WTC11 (cell line): ENCODE results near the gene NCF4. TPM values are rescaled to one million over a fixed set of nuclear protein-coding genes. Genes with fewer than 3 reads are reported as not detected.

Experiments used
- ATAC-seq: fragments of 200-7000 bp; cut with Tn5 transposase; 2 replicates; pipeline ENCODE4 v1.10.0; 2021; ENCODE audit warnings: mild to moderate bottlenecking, moderate library complexity
- CTCF ChIA-PET: fragments of 300-600 bp; sonication (Branson Sonifier 250); formaldehyde crosslinking; loops from one replicate; lab custom pipeline; 2021; ENCODE audit warnings: antibody characterized with exemption; lab: Charles Lee
- POLR2A ChIA-PET: fragments of 350-600 bp; sonication (Branson Sonifier 250); formaldehyde crosslinking; loops from one replicate; lab custom pipeline; 2021; ENCODE audit warnings: antibody characterized with exemption; lab: Charles Lee
- DNase-seq: peaks from one replicate; pipeline ENCODE4 v3.0.0; 2021; ENCODE audit warnings: low spot score
- H3K27ac Mint-ChIP-seq: 2 replicates; pipeline ENCODE4 v1.8.0; 2021; ENCODE audit warnings: mixed read lengths
- H3K27me3 Mint-ChIP-seq: 2 replicates; pipeline ENCODE4 v1.8.0; 2021; ENCODE audit warnings: low read depth, mild to moderate bottlenecking, moderate library complexity, mixed read lengths
- H3K36me3 Mint-ChIP-seq: 2 replicates; pipeline ENCODE4 v1.8.0; 2021; ENCODE audit warnings: mixed read lengths
- H3K4me1 Mint-ChIP-seq: 2 replicates; pipeline ENCODE4 v1.8.0; 2022; ENCODE audit warnings: mixed read lengths
- H3K4me3 Mint-ChIP-seq: 2 replicates; pipeline ENCODE4 v1.8.0; 2021; ENCODE audit warnings: mild to moderate bottlenecking, moderate library complexity, mixed read lengths
- H3K9me3 Mint-ChIP-seq: 2 replicates; pipeline ENCODE4 v1.8.0; 2021; ENCODE audit warnings: mixed read lengths
- ARID4B ChIP-seq: sonication (generic); formaldehyde crosslinking; IDR thresholded peaks from 2 replicates; pipeline ENCODE4 v1.8.0; 2023; ENCODE audit warnings: missing genetic modification reagents, mild to moderate bottlenecking, borderline replicate concordance
- CREB1 ChIP-seq: sonication (generic); formaldehyde crosslinking; IDR thresholded peaks from 2 replicates; pipeline ENCODE4 v1.8.0; 2023; ENCODE audit warnings: mild to moderate bottlenecking, missing genetic modification reagents
- E2F4 ChIP-seq: sonication (generic); formaldehyde crosslinking; IDR thresholded peaks from 2 replicates; pipeline ENCODE4 v1.8.1; 2022; ENCODE audit warnings: low read depth, mild to moderate bottlenecking, moderate library complexity, missing genetic modification reagents, borderline replicate concordance
- HMGXB4 ChIP-seq: sonication (generic); formaldehyde crosslinking; IDR thresholded peaks from 2 replicates; pipeline ENCODE4 v1.8.1; 2023; ENCODE audit warnings: mild to moderate bottlenecking, moderate library complexity, missing genetic modification reagents
- JUN ChIP-seq: sonication (generic); formaldehyde crosslinking; IDR thresholded peaks from 2 replicates; pipeline ENCODE4 v1.8.0; 2023; ENCODE audit warnings: mild to moderate bottlenecking, missing genetic modification reagents
- KAT7 ChIP-seq: sonication (generic); formaldehyde crosslinking; IDR thresholded peaks from 2 replicates; pipeline ENCODE4 v1.8.1; 2023; ENCODE audit warnings: missing genetic modification reagents, mild to moderate bottlenecking, borderline replicate concordance
- NFYB ChIP-seq: sonication (generic); formaldehyde crosslinking; conservative IDR thresholded peaks from 2 replicates; pipeline ENCODE4 v1.8.0; 2022; ENCODE audit warnings: low read depth, missing genetic modification reagents
- NR3C1 ChIP-seq: sonication (generic); formaldehyde crosslinking; conservative IDR thresholded peaks from 2 replicates; pipeline ENCODE4 v1.8.1; 2023; ENCODE audit warnings: low read depth, mild to moderate bottlenecking, missing genetic modification reagents
- OVOL2 ChIP-seq: fragments of 250-450 bp; sonication (Bioruptor Pico); IDR thresholded peaks from 2 replicates; pipeline ENCODE4 v1.9.0; 2021; ENCODE audit warnings: mild to moderate bottlenecking, borderline replicate concordance
- PRDM15 ChIP-seq: sonication (generic); formaldehyde crosslinking; IDR thresholded peaks from 2 replicates; pipeline ENCODE4 v1.8.0; 2022; ENCODE audit warnings: missing genetic modification reagents
- PRRX2 ChIP-seq: fragments of 250-450 bp; sonication (Bioruptor Pico); IDR thresholded peaks from 2 replicates; pipeline ENCODE4 v1.8.0; 2021; ENCODE audit warnings: mild to moderate bottlenecking
- SOX15 ChIP-seq: fragments of 250-450 bp; sonication (Bioruptor Pico); IDR thresholded peaks from 2 replicates; pipeline ENCODE4 v1.9.0; 2021; ENCODE audit warnings: mild to moderate bottlenecking
- ZBTB43 ChIP-seq: sonication (generic); formaldehyde crosslinking; IDR thresholded peaks from 2 replicates; pipeline ENCODE4 v1.8.1; 2023; ENCODE audit warnings: mild to moderate bottlenecking, missing genetic modification reagents
- ZNF121 ChIP-seq: sonication (generic); formaldehyde crosslinking; IDR thresholded peaks from 2 replicates; pipeline ENCODE4 v1.8.0; 2023; ENCODE audit warnings: missing genetic modification reagents
- ZNF219 ChIP-seq: sonication (generic); formaldehyde crosslinking; IDR thresholded peaks from 2 replicates; pipeline ENCODE4 v1.8.0; 2023; ENCODE audit warnings: missing genetic modification reagents, mild to moderate bottlenecking, borderline replicate concordance
- ZNF281 ChIP-seq: sonication (generic); formaldehyde crosslinking; IDR thresholded peaks from 2 replicates; pipeline ENCODE4 v1.8.0; 2023; ENCODE audit warnings: mild to moderate bottlenecking, missing genetic modification reagents
- ZNF317 ChIP-seq: sonication (generic); formaldehyde crosslinking; IDR thresholded peaks from 2 replicates; pipeline ENCODE4 v1.8.1; 2023; ENCODE audit warnings: low read depth, mild to moderate bottlenecking, moderate library complexity, missing genetic modification reagents, borderline replicate concordance
- ZNF416 ChIP-seq: fragments of 250-450 bp; sonication (Bioruptor Pico); IDR thresholded peaks from 2 replicates; pipeline ENCODE4 v1.9.0; 2021; ENCODE audit warnings: mild to moderate bottlenecking, inconsistent platforms
- total RNA-seq: library from RNA; stranded (reverse); gene quantifications from 3 replicates; pipeline ENCODE4 v1.2.3, GENCODE V29; 2021

NCF4 gene
- total RNA-seq, 1 experiment from 2014 or later: not detected

- TF ChIP-seq ZNF281 (CRISPR knock-in tag): no peak
- no peak for TF ChIP-seq ZBTB43
- TF ChIP-seq ZNF219 (CRISPR knock-in tag): no peak
- no peak for TF ChIP-seq ARID4B (CRISPR knock-in tag)
- no peak for TF ChIP-seq HMGXB4 (CRISPR knock-in tag)
- no peak for TF ChIP-seq OVOL2 (CRISPR knock-in tag)
Measured at GRCh38 chr22:36870250-36870649, 9.4 kb downstream of the NCF4 start (continued).

GRCh38 chr22:36871669-36872081, 10.9 kb downstream of the NCF4 start:
- ATAC-seq: peak; percentile 50
- H3K27me3 Mint-ChIP-seq: peaks cover 11% of the 10 kb centered on the region; the same call in 1 of the 2 replicates
- POLR2A ChIA-PET: no interaction called here

GRCh38 chr22:36872084-36872483, 11.3 kb downstream of the NCF4 start:
- H3K9me3 Mint-ChIP-seq: peaks cover 11% of the 10 kb centered on the region
- DNase-seq (no peak), ATAC-seq (no peak)
- ChIA-PET POLR2A (no interaction called here), CTCF (interaction anchor here (1.3 to 2.2 kb wide), 6 partner anchors 11 to 116 kb away, joined by 3 to 17 read pairs (median 4); partner anchors contain the start of gene NCF4)
- no peak overlapping the region for H3K4me3 Mint-ChIP-seq
- H3K27me3 Mint-ChIP-seq: peaks cover 8% of the 10 kb centered on the region; the same call in 1 of the 2 replicates
- no peak overlapping the region for H3K27ac Mint-ChIP-seq
- H3K36me3 Mint-ChIP-seq: no peaks in the 10 kb centered on the region
- peaks cover 3% of the 10 kb centered on the region for H3K4me1 Mint-ChIP-seq
- TF ChIP-seq ZNF121: no peak
- TF ChIP-seq OVOL2 (CRISPR knock-in tag): no peak
- no peak for TF ChIP-seq ZNF416 (CRISPR knock-in tag)
- no peak for TF ChIP-seq PRDM15
- no peak for TF ChIP-seq JUN (CRISPR knock-in tag)
- TF ChIP-seq KAT7 (CRISPR knock-in tag): no peak
- TF ChIP-seq SOX15: no peak
- TF ChIP-seq PRRX2 (CRISPR knock-in tag): no peak
- no peak for TF ChIP-seq NR3C1

More at GRCh38 chr22:36871669-36872081, 10.9 kb downstream of the NCF4 start:
- H3K36me3 Mint-ChIP-seq: no peaks in the 10 kb centered on the region
- H3K4me1 Mint-ChIP-seq: peaks cover 3% of the 10 kb centered on the region
- no peak overlapping the region for H3K27ac Mint-ChIP-seq
- H3K4me3 Mint-ChIP-seq: no peak overlapping the region
- H3K9me3 Mint-ChIP-seq: peaks cover 11% of the 10 kb centered on the region
- CTCF ChIA-PET: interaction anchor here (1.0 to 2.2 kb wide), 7 partner anchors 10 to 124 kb away, joined by 3 to 17 read pairs (median 4); partner anchors contain the start of gene NCF4
- DNase-seq: no peak
- TF ChIP-seq E2F4 (CRISPR knock-in tag) (no peak), ZNF317 (no peak), CREB1 (CRISPR knock-in tag) (no peak), NFYB (no peak), KAT7 (CRISPR knock-in tag) (no peak)
- TF ChIP-seq, all 79 proteins: peak for 0
